Stimulated activated naive CD4-positive, alpha-beta T cell treated with Interleukin-2 at 50 U/mL for 16 hours (primary cell): ENCODE data around the gene MCC.
"Not testable (repeated sequence)": the region's sequence is repeated elsewhere in the genome, so short reads cannot be mapped to it uniquely, and the experiment has no call there.

Experiments used
- DNase-seq: peaks from one replicate; lab custom pipeline; 2025; lab: John Stamatoyannopoulos, UW

MCC gene

DNA sequence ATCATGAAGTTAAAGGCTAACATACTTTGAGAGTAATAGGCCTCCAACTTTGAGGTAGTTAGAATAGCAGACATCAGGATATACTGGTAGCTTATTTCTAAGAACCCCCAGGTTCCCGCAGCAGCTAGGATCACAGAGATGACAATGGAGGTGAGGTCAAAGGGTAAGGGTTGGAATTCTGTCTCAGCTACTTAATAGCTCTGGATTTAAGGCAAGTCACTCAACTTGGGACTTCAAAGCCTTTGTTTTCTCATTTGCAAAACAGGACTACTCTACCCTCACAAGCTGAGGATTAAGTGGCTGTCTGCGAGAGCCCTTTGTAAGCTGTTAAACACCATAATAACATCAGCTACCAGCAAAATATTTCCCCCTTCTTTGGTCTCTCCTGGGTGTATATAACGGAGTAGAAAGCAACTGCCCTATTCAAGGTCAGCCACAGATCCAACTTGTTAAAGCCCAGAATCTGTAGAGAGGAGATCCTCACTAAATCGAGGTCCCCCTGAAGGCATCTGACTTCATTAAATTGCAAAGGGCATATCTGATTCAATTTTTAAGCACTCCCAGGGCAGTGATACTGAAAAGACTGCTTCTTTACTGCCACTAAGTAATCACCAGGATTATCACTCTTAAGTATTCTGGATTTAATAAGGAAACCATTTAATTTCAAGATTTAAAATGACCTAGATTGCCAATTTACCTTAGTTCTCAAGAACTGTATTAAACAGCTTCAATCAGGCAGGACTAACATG lies 407.0 kb downstream of the MCC start:
- no peak for DNase-seq

DNA sequence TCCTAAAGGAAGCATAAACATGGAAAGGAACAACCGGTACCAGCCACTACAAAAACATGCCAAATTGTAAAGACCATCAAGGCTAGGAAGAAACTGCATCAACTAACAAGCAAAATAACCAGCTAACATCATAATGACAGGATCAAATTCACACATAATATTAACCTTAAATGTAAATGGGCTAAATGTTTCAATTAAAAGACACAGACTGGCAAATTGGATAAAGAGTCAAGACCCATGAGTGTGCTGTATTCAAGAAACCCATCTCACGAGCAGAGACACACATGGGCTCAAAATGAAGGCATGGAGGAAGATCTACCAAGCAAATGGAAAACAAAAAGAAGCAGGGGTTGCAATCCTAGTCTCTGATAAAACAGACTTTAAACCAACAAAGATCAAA lies 411.6 kb downstream of the MCC start:
- not testable (repeated sequence) for DNase-seq

DNA sequence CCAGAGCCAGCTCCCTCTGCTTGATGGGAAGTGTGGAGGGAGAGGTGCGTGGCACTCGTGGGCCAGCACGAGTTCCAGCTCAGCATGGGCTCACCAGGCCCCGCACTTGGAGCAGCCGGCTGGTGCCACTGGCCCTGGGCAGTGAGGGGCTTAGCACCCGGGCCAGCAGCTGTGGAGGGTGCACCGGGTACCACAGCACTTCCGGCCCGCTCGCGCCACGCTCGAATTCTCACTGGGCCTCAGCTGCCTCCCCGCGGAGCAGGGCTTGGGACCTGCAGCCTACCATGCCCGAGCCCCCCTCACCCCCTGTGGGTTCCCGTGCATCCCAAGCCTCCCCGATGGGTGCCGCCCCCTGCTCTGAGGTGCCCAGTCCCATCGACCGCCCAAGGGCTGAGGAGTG lies 413.2 kb downstream of the MCC start:
- DNase-seq: no peak

DNA sequence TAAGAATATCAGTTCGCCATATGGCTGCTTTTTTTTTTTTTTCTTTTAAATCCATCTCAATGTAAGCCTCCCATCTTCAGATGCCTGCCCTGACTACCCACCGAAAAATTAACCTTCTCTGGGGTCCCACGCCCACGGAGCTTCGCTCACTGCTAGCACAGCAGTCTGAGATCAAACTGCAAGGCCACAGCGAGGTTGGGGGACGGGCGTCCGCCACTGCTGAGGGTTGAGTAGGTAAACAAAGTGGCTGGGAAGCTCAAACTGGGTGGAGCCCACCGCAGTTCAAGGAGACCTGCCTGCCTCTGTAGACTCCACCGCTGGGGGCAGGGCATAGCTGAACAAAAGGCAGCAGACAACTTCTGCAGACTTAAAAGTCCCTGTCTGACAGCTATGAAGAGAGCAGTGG lies 414.6 kb downstream of the MCC start:
- DNase-seq: not testable (repeated sequence)

DNA sequence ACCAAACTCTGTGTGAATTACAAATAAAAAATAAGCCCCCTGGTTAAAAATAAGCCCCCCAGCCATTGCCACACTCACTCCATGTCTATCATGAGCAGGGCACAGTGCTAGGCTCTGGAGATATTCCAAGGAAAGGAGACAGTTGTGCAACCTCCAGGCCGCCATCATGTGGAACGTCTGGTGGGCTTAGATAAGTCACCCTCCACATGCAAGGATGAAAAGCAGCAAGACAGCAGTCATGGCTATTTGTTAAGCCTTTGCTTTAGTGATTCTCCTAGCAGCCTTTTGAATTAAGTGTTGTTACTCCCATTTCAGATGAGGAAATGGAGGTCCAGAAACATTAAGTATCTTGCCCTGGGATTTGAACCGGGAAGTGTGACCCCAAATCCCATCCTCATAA lies 416.9 kb downstream of the MCC start:
- DNase-seq: no peak

DNA sequence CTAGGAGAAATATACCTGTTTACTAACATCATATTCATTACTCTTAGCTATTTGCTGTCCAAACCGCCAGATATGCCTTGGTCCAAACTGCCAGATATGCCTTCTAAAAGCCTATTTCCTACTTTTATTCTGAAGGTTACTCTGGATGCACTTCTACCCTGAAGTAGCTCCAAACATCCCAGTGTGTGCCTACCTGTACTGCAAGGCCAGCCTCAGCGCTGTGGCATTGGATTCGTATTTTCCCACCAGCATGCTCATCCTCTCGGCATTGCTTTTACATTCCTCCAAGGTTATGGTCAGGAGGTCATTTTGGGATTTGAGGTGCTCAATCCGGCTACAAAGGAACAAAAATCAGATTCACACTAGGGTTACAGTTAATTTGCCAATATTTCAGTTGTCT lies 417.4 kb downstream of the MCC start:
- DNase-seq: no peak

DNA sequence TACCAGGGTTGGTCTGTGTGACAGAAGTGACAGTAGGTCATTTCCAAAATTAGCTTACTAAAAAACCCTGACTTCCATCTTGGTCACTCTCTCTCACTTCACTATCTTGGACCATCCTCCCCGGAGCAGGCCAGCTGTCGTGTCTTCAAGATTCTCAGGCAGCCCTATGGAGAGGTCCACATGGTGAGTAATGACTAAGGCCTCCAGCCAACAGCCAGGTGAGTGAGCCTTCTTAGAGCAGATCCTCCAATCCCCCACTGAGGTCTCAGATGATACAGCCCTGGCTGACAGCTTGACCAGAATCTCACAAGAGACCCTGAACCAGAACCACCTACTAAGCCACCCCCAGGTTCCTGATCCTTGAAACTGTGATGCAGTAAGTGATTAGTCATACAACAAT lies 419.7 kb downstream of the MCC start:
- DNase-seq: no peak

DNA sequence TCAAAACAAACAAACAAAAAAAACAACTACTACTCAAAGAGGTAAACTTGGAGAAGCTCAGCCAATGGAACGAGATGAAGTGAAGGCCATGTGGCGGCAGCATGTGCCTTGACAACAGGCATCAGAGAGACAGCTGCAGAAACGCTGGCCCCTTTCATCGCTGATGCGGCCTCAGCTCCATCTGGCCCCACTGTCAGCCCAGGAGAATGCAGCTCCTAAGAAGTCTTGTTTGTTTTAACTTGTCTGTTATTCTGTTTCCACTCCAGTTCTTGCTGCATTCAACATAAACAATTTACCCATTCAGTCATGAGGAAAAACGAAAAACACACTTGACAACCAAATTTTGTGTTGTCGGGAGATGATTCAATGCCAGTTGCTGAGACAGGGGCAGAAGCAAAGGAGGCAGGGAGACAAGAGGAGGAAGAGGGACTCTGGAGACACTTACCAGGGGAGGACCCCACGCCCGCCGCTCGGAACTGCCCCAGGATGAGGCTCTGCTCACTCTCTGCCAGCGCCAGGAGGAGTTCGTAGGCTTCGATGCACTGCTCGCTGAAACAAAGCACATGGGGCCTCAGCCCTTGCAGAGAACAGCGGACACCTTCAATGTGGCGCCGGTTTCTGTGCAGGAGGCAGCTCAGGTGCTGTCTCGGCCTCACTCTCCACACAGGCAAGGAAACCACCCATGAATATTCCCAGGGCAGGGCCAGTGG lies 420.5 kb downstream of the MCC start:
- no peak for DNase-seq

DNA sequence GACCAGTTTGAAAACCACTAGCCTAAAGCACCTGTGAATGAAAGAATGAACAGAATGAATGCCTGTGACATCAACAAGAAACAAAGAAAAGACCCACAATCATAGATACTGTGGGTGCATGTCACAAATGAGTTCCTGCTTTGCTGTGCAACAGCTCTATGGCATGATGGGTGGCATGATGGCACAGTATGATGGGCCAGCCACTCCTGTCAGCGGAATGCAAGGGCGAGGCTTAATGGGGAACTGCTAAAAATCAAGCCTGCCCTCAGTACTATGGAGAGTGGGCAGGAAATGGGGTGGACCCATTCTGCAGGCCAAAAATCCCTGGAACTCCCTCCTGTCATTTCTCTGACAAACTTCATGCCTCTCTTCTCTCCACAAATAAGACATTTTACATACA lies 422.6 kb downstream of the MCC start:
- no peak for DNase-seq

DNA sequence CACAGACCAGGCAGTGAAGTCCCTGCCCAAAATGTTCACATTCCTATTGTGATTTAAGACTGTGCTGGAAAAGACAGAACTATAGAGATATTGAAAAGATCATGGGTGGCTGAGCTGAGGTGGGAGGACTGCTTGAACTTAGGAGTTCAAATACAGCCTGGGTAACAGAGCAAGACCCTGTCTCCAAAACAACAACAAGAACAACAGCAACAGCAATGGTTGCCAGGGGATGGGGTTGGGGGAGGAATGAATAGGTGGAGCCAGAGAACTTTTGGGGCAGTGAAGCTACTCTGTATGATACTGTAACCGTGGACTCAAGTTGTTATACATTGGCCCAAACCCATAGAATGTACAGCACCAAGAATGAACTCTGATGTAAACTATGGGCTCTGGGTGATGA lies 423.4 kb downstream of the MCC start:
- DNase-seq: no peak

DNA sequence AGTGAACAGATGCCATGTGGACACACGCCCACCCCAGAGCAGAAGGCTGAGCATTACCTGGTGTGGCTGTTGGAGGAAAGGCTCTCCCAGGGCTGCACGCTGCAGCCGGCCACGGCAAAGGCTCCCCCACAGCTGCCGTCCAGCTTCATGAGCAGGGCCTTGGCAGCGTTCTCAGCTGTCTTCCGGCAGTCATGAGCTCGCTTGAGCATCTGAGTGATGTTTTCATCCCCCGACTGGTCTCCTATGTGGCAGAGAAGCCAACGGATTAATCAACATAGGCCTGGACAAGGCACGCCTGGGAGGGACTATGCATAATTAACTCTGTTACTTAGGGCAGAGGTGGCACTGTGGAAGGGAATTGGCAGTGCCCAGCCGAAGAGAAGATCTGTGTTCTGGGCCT lies 424.3 kb downstream of the MCC start:
- no peak for DNase-seq

DNA sequence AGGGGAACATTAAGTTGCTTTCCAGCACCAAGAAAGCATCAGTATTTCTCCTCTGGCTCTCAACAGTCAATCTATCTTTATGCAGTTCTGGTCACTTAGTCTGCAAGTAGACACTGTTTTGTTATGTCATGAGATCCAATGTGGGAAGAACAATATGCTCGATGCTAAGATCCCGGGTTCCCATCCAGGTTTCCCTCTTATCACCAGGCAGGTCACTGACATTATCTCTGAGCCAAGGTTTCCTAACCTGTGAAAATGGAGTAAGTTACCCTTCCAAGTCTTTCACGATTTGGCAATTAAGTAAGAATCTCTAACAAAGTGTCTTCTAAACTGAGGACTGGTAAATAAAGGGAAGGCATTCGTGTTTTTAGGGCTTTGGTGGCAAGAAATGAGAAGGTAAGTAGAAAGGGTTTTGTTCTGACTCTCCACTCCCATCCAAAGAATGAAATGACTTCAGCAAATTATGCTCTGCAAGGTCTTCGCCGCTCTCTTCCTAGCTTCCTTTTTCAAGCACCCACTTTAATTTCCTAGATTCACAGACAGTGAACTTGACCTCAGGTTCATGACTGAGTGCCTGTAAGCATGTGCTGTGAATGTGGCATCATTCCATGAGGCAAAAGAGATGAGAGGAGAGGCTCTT lies 425.3 kb downstream of the MCC start:
- DNase-seq: no peak

DNA sequence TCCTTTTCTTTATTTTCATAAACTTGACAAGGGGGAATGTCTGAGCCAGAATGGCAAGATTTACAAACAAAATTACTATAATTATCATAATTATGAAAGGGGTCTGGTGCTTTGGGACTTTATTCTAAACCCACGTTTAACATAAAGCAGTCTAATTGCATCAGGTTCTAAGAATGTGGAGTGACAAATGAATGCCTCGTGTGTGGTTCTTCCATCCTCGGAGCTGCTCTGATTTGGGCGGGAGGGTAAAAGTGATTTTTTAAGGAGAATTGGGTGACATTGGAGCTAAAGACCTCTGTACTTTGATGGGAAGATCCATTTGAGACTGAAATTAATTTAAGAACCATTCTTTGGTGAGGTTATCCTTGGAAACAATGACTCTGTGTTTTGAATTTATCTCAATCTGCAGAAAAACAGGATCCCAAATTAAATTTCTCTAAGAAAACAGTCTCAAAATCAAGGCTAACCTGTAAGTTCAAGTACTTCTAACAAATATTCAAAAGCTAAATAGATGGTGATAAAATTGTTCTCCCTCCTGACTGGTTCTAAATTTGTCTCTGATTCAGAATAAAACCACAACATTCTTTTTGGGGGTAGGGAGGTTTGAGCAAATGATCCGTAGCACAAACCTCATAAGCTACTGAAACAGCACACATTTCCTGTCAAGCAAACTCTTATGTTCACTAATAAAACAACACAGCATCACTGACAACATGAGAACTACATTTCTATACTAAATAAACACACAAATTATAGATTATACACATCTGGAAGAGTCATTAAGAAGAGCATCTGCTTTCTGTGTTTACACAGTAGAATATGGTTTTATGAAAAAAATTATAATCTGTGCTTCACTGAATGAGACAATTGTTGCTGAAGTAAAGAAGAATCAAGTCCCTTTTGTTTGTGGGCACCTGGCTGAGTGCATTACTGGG lies 426.1 kb downstream of the MCC start:
- DNase-seq: no peak

DNA sequence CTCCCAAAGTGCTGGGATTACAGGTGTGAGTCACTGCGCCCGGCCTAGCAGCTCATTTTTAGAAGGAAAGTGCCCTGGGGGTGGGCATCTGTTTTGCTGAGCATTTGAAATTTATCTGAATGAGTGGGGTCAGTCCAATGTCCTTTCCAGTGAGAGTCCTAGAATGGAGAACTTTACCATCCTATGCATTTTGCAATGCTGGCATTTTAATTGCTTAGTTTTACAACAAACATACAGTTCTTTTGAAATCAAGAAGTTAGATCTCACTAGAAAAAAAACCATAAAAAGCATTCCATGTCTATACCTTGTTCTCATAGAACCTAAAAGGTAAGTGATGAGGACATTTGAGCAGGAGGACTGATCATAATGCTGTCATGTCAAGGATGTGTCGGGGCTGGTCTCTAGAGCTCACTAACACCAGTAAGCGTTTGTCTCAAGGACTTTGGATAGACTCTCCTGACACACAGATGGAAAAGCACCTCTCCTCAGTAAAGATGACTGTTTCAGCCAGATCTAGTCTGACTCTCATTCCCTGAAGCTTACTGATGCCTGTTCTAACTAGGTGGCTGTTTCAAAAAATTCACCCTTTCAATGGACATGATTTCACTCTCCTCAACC lies 427.7 kb downstream of the MCC start:
- DNase-seq: no peak

DNA sequence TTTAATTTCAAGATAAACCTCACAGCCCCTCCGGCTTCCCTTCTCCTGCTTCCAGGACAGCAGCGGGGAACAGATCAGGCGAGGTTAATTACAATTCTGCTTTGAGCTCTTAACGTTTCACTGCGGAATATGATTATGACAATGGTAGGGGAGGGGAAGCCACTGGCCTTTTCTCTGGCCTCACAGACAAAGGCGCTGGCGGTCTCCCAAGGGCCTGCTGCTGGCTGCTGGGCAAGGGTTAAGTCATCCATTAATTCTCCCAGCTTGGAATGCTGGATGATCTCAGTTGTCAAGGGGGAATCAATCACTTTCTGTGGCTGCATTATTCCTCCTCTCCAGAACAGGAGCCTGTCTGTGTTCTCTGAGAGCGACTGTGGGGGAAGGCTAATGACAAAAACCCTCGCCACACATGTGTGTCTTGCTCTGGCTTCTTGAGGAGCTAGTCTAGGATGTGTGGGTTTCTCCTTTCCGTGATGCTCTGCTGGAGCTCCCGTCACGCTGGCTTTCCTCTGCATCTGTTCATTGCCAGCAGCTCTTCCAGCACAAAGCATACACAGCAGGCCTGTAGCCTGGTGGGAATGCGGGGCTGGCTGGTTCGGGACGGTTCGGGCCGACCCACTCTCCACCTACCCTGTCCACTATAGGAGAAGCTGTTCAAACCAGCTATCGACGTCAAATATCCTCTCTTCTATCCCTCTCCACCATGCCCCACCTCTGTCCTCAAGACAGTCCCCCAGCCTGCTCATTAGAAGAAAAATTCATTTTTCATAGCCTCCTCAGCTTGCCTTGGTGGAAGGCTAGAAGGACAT lies 428.8 kb downstream of the MCC start:
- DNase-seq: no peak

DNA sequence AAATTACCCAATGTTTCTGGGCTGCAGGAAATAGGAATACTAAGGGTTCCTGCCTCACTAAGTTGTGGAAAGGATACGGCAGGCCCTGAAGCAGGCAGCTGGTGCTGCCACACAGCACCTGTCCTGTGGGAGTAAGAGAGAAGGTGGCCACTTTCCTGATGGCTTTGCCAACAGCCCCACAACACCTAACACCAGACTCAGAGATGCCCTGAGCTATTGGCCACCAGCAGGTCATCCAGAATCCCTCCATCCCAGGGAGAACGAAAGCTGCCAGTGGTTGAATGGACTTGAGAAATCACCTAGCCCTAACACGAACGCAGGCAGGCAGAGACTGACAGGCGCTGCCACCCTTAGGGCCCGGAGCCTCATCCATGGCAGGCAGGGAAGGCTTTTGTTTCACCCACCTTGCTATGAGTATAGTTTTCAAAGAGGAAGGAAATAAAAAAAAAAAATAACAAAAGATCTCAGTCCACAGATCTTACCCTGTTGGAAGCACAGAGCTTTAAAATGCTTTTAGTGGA lies 429.5 kb downstream of the MCC start:
- DNase-seq: no peak

DNA sequence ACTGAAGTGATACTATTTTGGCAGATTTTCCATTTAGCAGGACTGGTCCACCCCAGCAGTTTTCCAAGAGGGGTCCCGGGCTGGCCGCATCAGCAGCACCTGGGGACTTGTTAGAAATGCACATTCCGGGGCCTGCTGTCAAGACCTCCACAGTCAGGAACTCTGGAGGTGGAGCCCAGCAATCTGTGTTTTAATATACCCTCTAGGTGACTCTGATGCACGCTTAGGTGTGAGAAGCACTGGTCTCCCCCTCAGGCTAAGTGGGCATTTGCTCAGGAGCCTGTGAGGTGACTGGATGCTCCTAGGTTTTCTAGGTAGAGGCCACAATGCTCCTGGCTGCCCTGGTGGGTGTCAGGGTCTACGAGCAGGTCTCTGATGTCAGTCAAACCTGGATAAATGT lies 430.0 kb downstream of the MCC start:
- DNase-seq: no peak

DNA sequence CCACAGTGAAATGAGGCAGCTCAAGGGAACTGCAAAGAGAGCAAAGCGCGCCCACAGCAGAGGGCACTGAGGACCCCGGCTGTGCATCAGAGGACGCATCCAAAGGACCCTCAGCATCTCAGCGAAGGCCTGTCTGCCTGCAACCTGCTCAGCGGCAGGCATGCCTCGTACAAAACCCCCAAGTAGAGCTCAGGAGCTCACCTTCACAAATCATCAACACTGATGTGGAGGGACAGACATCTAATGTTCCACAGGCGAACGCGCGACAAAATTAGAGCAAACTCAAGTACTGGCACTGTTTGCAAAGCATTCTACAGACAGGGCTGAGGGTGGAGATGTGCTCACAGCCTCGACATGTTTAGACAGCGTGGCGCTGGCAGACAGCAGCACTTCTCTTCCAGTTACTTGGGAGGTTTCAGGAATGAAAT lies 430.7 kb downstream of the MCC start:
- DNase-seq: no peak

DNA sequence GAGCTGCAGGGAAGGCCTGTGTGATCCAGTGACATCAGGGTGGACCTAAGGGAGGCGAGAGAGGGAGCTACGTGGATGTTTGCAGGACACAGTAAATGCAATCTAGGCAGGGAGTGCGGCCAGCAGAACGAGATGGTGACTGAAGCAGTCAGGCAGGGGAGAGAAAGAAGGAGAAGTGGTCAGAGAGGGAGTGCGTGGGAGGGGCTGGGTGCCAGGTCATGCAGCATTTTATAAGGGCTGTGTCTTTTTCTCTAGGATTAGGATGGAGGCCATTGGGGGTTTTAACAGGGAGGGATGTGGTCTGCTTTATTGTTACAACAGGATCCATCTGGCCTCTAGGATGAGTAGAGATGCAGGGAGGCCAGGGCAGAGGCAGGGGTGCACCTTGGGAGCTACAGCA lies 431.3 kb downstream of the MCC start:
- DNase-seq: no peak

DNA sequence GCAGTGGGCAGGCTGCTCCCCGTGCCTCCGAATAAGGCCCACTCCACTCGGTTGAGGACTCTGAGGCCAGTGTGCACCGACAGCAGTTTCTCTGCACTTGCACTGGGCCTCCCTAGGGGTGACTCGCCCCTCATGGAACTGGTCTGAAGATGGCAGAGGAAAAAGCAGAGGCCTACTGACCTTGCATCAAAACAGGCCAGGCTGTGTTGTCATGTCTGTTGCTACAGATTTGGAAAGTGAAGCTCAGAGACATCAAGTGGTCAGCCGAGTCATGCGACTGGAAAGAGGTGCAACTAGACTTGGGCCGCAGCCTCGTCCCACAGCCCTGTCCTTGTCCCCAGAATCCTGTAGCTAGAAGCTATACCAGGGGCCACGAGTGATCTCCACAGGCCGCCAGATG lies 433.4 kb downstream of the MCC start:
- DNase-seq: no peak
